Activated T-cell treated with anti-CD3 and anti-CD28 coated beads for 48 hours (primary cell): ENCODE data around the gene PLA2G6.
"Not testable (repeated sequence)": the region's sequence is repeated elsewhere in the genome, so short reads cannot be mapped to it uniquely, and the experiment has no call there.

Experiments
- DNase-seq: peaks from one replicate; pipeline ENCODE4 v3.0.0-alpha.2; 2020; ENCODE audit warnings: low read depth

Gene PLA2G6

GRCh38 chr22:38167988-38168407 is 13.6 kb downstream of the PLA2G6 start:
- DNase-seq, result no peak

GRCh38 chr22:38165922-38166593 is 15.6 kb downstream of the PLA2G6 start:
- DNase-seq, result no peak

DNA sequence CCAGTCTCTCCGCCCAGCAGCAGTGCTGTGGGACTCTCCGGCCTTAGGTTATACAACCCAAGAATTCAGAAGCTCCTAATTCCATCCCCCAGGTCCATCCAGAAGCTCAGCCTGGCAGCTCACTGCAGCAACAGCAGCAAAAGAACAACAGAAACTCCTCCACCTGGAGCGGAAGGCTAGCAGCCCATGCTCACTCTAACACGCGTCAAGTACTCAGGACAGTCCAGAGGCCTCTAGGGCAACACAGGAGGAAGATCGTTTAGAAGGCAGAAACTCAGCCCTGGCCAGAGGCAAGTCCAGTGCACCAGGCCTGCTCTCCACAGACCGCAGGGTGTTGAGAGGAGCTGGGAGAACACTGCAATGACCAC is 17.1 kb downstream of the PLA2G6 start:
- no peak for DNase-seq

- no peak for DNase-seq
These were observed 17.6 kb downstream of the PLA2G6 start for GRCh38 chr22:38163844-38164550.

DNA sequence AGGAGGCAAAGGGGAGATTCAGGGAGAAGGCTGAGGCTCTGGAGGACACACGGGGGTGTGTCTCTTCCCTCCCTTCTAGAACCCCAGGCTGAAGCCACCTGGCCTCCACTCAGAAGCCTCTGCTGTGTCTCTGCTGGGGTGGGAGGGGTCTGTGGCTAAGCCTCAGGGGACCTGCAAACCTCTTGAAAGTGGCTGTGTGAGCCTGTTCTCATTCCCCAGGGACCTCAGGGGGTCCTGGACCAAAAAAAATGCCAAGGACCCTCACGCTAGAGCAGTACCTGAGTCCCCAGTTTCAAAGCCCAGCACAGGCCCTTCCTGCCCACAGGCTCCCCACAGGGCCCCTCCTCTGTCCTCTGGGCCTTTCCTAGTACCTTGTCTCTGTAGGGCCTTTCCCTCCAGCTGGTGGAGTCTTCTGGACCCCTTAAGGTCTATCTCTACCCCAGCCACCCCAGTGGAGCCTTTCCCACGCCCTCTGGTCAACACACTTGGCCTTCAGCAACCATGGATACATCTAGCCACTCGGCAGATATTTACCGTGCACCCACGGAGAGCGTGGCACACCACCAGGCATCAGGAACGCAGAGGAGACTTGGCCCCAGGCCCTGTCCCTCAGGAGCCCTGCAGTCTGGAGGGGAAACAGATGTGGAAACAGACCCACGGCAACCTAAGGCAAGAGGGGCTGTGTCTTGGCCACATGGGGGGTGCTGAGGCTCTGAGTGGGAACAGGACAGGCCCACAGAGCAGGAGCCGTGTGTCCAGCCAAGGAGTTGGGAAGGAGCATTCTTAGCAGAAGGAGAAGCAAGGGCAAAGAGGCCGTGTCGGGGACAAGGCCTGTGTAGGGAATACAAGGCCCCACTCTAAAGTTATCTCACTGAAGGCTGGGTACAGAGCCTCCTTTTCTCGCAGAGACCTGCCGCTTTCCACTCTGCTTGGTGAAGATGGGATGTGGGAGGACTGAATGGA is 18.5 kb downstream of the PLA2G6 start:
- no peak for DNase-seq

DNA sequence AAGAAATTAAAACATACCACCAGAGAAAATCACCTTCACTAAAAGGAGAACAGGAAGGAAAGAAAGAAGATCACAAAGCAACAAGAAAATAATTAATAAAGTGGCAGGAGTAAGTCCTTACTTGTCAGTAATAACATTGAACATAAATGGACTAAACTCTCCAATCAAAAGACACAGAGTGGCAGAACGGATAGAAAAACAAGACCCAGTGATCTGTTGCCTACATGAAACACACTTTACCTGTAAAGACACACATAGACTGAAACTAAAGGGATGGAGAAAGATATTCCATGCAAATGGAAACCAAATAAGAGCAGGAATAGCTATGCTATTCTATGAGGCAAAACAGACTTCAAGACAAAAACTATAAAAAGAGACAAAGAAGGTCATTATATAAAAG is 25.9 kb downstream of the PLA2G6 start:
- no peak for DNase-seq

GRCh38 chr22:38154563-38154915 is 27.1 kb downstream of the PLA2G6 start:
- not testable (repeated sequence) for DNase-seq

GRCh38 chr22:38153821-38154562 is 27.6 kb downstream of the PLA2G6 start:
- DNase-seq, result no peak

DNA sequence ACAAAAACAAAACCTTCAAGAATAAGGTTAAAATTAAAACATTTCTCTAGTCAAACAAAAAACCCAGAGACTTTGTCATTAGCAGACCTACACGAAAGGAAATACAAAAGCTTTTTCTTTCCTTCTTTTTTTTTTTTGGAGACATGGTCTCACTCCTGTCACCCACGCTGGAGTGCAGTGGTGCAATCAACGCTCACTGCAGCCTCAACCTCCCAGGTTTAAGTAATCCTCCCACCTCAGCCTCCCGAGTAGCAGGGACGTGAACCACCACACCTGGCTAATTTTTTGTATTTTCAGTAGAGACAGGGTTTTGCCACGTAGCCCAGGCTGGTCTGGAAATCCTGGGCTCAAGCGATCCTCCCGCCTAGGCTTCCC is 30.5 kb downstream of the PLA2G6 start:
- DNase-seq, result no peak

GRCh38 chr22:38148245-38148644 is 33.4 kb downstream of the PLA2G6 start:
- no peak for DNase-seq

DNA sequence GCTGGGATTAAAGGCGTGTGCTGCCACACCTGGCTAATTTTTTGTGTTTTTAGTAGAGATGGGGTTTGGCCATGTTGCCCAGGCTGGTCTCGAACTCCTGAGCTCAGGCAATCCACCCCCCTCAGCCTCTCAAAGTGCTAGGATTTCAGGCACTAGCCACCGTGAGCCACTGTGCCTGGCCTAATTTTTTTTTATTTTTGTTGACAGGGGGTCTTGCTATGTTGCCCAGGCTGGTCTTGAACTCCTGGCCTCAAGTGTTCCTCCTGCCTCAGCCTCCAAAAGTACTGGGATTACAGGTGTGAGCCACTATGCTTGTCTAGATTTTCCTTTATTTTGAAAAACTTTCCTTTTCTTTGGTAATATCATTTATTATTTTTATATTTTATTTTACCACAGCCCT is 35.5 kb downstream of the PLA2G6 start:
- DNase-seq, result not testable (repeated sequence)

GRCh38 chr22:38144025-38144405 is 37.6 kb downstream of the PLA2G6 start:
- DNase-seq, result no peak

DNA sequence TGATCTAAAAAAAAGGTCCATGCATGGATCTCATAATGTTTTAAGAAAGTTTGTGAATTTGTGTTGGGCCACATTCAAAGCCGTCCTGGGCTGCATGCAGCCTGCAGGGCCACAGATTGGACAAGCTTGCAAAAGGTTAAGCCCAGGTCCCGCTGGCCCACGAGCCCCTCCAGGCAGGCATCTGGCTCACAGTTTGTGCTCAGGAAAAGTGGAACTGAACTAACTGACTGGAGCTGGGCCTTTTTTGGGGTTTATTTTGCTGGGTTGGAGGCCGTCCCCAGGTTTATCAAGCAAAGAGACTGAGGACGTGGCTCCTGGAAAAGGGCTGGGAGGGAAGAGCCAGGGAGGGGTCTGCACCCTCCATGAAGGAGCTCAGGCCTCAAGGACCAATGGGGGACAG is 39.0 kb downstream of the PLA2G6 start:
- DNase-seq, result no peak

DNA sequence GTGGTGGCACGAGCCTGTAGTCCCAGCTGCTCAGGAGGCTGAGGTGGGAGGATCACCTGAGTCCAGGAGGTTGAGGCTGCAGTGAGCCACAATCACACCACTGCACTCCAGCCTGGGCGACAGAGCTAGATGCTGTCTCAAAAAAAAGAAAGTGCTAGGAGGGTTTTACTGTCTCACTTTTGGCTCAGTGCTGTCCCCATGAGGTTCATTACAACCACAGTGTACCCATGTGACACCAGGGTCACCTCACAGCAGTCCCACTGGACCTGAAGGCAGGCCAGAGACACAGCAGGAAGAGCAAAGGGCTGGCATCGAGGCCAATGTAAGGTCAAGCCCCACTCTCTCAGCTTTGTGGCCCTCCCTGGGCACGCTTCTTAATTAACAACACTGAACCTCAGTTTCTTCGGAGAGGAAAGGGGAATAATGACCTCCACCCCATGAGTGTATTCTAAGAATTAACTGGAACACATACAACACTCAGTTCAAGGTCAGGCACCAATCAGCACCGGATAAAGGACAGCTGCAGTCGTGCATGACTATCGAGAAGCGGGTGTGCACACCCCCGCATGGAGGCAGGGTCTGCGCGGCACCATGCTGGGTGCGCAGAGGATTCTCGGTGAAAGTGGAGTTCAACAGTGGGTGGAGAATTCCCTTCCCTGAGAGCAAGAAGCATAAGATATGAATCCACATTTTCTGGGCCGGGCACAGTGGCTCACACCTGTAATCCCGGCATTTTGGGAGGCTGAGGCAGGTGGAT is 40.2 kb downstream of the PLA2G6 start:
- no peak for DNase-seq

DNA sequence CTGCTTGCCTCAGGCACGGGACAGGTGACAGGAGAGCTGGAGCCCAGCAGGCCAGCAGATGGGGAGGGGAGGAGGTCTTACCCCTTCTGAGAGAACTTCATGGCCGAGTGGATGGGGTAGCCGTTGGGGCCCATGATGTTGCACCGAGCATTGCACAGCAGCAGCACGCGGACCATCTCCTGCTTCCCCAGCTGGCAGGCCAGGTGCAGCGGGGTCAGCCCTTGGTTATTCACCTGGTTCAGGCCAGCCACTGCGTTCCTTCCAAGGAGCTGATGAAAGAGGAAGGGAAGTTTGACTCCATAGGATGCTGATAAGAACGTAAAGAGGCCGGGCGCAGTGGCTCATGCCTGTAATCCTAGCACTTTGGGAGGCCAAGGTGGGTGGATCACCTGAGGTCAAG is 41.7 kb downstream of the PLA2G6 start:
- DNase-seq, result no peak

GRCh38 chr22:38138961-38139360 is 42.7 kb downstream of the PLA2G6 start:
- DNase-seq, result no peak

DNA sequence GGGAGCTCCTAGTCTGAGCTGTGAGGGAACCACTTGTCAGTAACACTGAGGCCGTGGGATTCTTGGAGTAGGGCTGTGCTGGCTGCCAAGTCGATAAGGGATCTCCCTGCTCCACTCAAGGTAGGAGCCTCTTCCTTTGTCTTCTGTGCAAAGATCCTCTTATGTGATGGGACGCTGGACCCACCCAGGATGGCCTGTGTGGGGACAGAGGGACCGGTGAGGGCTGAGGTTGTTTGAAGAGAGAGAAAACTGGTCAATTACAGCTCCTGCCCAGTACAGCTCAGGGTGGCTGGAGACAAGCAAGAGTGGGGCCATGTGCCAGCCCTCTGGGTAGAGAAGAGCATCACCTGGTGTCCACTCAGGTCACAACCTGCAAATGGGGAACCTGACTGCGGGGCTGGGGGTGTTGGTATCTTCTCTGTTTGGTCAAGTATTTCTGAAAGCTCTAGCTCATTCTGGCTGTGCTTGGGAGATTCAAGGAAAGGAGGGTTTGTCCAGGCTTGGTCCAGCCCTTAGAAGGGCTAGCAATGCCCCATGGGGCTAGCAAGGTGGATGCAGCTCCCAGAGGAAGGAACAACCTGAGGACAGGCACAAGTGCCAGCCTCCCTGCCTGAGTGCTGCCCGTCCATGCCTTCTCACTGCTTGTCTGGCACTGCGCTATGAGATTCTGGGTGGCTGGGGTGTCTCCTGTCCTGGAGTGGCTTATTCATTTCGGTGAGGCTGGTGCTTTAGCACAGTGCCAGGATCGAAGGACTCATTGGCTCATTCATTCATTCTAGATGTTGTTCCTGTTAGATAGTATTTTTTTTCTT is 43.5 kb downstream of the PLA2G6 start:
- no peak for DNase-seq

DNA sequence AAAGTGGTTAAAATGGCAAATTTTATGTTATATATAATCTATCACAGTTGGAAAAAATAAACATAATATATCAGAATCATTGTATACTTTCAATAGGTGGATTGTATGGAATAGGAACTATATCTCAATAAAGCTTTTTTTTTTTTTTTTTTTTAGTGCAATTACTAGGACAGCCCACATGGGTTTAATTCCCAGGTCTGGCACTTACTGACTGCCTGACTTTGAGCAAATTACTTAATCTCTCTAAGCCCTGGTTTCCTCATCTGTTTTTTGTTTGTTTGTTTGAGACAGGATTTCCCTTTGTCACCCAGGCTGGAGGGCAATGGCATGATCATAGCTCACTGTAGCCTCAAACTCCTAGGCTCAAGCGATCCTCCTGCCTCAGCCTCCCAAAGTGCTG is 45.0 kb downstream of the PLA2G6 start:
- no peak for DNase-seq

DNA sequence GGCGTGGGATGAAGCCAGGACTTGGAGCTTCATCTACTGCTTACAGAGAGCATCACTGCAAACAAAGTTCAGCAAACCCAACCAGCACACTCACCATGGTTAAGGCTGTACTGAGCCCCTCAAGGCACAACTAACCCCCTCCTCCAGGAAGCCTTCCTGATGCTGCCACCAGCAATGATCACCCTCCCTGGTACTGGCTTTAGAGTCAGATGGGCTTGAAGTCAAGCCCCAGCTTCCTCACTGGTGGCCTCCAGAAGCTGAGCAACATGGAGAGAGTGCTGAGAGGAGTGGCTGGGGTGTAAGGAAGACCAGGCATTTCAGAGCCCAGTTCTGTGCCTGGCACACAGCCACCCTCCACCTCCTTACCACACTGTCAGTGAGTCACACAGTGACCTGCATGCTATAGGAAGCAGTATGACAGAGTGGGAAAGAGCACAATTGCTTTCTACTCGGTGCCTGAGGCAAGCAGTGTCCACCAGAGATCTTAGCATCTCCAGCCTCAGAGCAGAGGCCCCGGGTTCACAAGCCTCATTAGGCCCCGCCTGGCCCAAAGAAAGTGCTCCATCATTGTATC is 46.4 kb downstream of the PLA2G6 start:
- no peak for DNase-seq

GRCh38 chr22:38133331-38133730 is 48.3 kb downstream of the PLA2G6 start:
- DNase-seq, result no peak
